DOHH2 (cell line): ENCODE results near the gene HABP2.

Experiments
- CTCF ChIP-seq: fragments of 200-600 bp; sonication (generic); IDR thresholded peaks from one replicate; pipeline ENCODE4 v1.5.1; 2014; ENCODE audit warnings: antibody characterized with exemption, mild to moderate bottlenecking, low read depth, low read length; ENCODE audit not compliant: poor library complexity, severe bottlenecking
- EZH2phosphoT487 ChIP-seq: fragments of 200-600 bp; sonication (generic); IDR thresholded peaks from 2 replicates; pipeline ENCODE4 v1.6.1; 2017; ENCODE audit warnings: borderline replicate concordance, mild to moderate bottlenecking, antibody characterized with exemption, low read length, moderate library complexity, mixed read lengths

DNA sequence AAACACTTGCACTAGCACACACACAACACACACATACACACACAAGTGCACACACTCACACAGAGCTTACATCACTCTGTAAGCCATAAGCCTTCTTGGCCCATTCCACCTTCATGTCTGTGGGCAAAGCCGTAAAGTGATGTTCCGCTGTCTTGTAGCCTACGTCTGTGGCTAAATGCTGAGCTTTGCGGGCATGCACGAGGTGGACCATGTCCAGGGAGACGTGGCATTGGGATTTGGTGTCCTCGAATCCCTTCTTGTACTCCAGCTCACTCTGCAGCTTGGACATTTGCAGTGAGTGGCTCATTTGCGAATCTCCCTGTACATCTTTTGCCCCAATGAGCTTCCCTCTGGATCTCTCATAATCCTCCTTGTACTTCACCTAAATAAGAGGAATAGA lies 68.9 kb downstream of the HABP2 start:
- no peak for TF ChIP-seq CTCF
- TF ChIP-seq EZH2phosphoT487 = no peak
